GM12878 (cell line): ENCODE measurements around the gene ANAPC15. TPM values are rescaled to one million over a fixed set of nuclear protein-coding genes. Genes with fewer than 3 reads are reported as not detected.
A peak's percentile ranks its signal among the peaks of the same experiment; 100 is the strongest.

ENCODE experiments used
- ATAC-seq: fragments of 200-7000 bp; cut with Tn5 transposase; 3 replicates; pipeline ENCODE4 v1.9.1; 2020; ENCODE audit warnings: mild to moderate bottlenecking, moderate library complexity
- BruUV-seq: library from RNA; stranded (reverse); fragments of 400-500 nt; replicated peaks from 2 replicates; lab custom pipeline; 2021; lab: Mats Ljungman, UMichigan
- CTCF ChIA-PET: fragments of 300-600 bp; sonication (Branson Sonifier 250); formaldehyde crosslinking; extraction: SDS; loops from one replicate; lab custom pipeline; 2021; ENCODE audit warnings: inconsistent platforms; lab: Yijun Ruan, JAX
- POLR2A ChIA-PET: fragments of 350-600 bp; formaldehyde crosslinking; extraction: SDS; loops from one replicate; lab custom pipeline; 2021; ENCODE audit warnings: inconsistent platforms; lab: Charles Lee
- RAD21 ChIA-PET: fragments of 300-600 bp; sonication (Branson Sonifier 250); formaldehyde crosslinking; loops from one replicate; lab custom pipeline; 2023; ENCODE audit warnings: antibody characterized with exemption; ENCODE audit not compliant: unreplicated experiment; lab: Charles Lee
- SMC1A ChIA-PET: fragments of 300-600 bp; sonication (Branson Sonifier 250); formaldehyde crosslinking; loops from one replicate; lab custom pipeline; 2023; ENCODE audit not compliant: unreplicated experiment, uncharacterized antibody; lab: Charles Lee
- DNase-seq: peaks from one replicate; pipeline ENCODE4 v3.0.0-alpha.2; 2011; ENCODE audit warnings: low read depth, low spot score
- FAIRE-seq: peaks from 3 replicates; lab custom pipeline; 2011; peaks lifted over from hg19 to GRCh38; lab: Jason Lieb, UNC
- H2AFZ ChIP-seq: 2 replicates; pipeline ENCODE4 v1.6.0; 2011; ENCODE audit warnings: low read depth, low read length, control low read depth; ENCODE audit not compliant: control insufficient read depth
- H3K27ac ChIP-seq: 2 replicates; pipeline ENCODE4 v1.5.1; 2011; ENCODE audit warnings: control low read depth; ENCODE audit not compliant: control insufficient read depth, insufficient read depth
- H3K27me3 ChIP-seq, 2 experiments: replicated peaks in 1 of 2; 2 replicates each; pipeline versions ENCODE4 v1.6.0 to v1.6.1; 2011; ENCODE audit warnings: low read length in 1 of 2; ENCODE audit not compliant: control insufficient read depth in 2 of 2, insufficient read depth in 2 of 2
- H3K36me3 ChIP-seq, 2 experiments: 2 replicates each; pipeline ENCODE4 v1.5.1; 2011; ENCODE audit warnings: low read length in 1 of 2; ENCODE audit not compliant: control insufficient read depth in 2 of 2, insufficient read depth in 2 of 2
- H3K4me1 ChIP-seq: 2 replicates; pipeline ENCODE4 v1.6.1; 2011; ENCODE audit warnings: mild to moderate bottlenecking, low read length, moderate library complexity, mixed read lengths; ENCODE audit not compliant: control insufficient read depth, insufficient read depth
- H3K4me2 ChIP-seq: 2 replicates; pipeline ENCODE4 v1.6.0; 2011; ENCODE audit warnings: control low read depth; ENCODE audit not compliant: control insufficient read depth, insufficient read depth
- H3K4me3 ChIP-seq: fragments of 200-600 bp; sonication (generic); 2 replicates; pipeline ENCODE4 v1.5.1; 2016
- H3K79me2 ChIP-seq: 2 replicates; pipeline ENCODE4 v1.6.0; 2011; ENCODE audit warnings: low read length; ENCODE audit not compliant: control insufficient read depth, insufficient read depth
- H3K9ac ChIP-seq: 2 replicates; pipeline ENCODE4 v1.8.0; 2011; ENCODE audit warnings: low read length, control low read depth, mixed read lengths; ENCODE audit not compliant: control insufficient read depth, insufficient read depth
- H3K9me3 ChIP-seq: replicated peaks from 3 replicates; pipeline ENCODE4 v1.5.1; 2011; ENCODE audit warnings: mild to moderate bottlenecking, low read length; ENCODE audit not compliant: control insufficient read depth, insufficient read depth
- H4K20me1 ChIP-seq: 2 replicates; pipeline ENCODE4 v1.6.0; 2011; ENCODE audit not compliant: control insufficient read depth, insufficient read depth
- CREM ChIP-seq: IDR thresholded peaks from 2 replicates; pipeline ENCODE4 v1.6.1; 2014; ENCODE audit warnings: antibody characterized with exemption, low read depth
- FOXK2 ChIP-seq: fragments of 450-650 bp; IDR thresholded peaks from 2 replicates; pipeline ENCODE4 v1.6.1; 2017; ENCODE audit warnings: mild to moderate bottlenecking, moderate library complexity
- HCFC1 ChIP-seq: fragments of 150-350 bp; IDR thresholded peaks from 2 replicates; pipeline ENCODE4 v1.6.1; 2014; ENCODE audit warnings: low read length
- IKZF1 ChIP-seq: fragments of 450-650 bp; conservative IDR thresholded peaks from 2 replicates; pipeline ENCODE4 v1.6.1; 2017; ENCODE audit warnings: antibody characterized with exemption, mild to moderate bottlenecking
- IRF4 ChIP-seq: IDR thresholded peaks from 2 replicates; pipeline ENCODE4 v1.6.1; 2011; ENCODE audit warnings: low read depth, low read length
- KDM1A ChIP-seq: fragments of 200-600 bp; sonication (generic); IDR thresholded peaks from 2 replicates; pipeline ENCODE4 v1.6.1; 2016; ENCODE audit warnings: borderline replicate concordance
- LARP7 ChIP-seq: fragments of 450-650 bp; IDR thresholded peaks from 2 replicates; pipeline ENCODE4 v1.6.1; 2017; ENCODE audit warnings: mild to moderate bottlenecking
- MYB ChIP-seq: fragments of 150-350 bp; IDR thresholded peaks from 2 replicates; pipeline ENCODE4 v1.6.1; 2014; ENCODE audit warnings: mild to moderate bottlenecking, low read depth, low read length, borderline replicate concordance
- NFYA ChIP-seq: IDR thresholded peaks from 2 replicates; pipeline ENCODE4 v1.6.1; 2011; ENCODE audit warnings: low read depth, mild to moderate bottlenecking, low read length, improper control_type of control experiment, borderline replicate concordance
- NFYB ChIP-seq: IDR thresholded peaks from 2 replicates; pipeline ENCODE4 v1.6.1; 2011; ENCODE audit warnings: low read depth, mild to moderate bottlenecking, low read length, improper control_type of control experiment, moderate library complexity; ENCODE audit not compliant: insufficient read depth
- SMARCA5 ChIP-seq: fragments of 450-650 bp; IDR thresholded peaks from 2 replicates; pipeline ENCODE4 v1.6.1; 2017; ENCODE audit warnings: mild to moderate bottlenecking
- TARDBP ChIP-seq: IDR thresholded peaks from 2 replicates; pipeline ENCODE4 v1.6.1; 2016; ENCODE audit warnings: borderline replicate concordance
- TCF7 ChIP-seq: IDR thresholded peaks from 2 replicates; pipeline ENCODE4 v1.6.1; 2014; ENCODE audit warnings: antibody characterized with exemption, borderline replicate concordance
- ZNF274 ChIP-seq: IDR thresholded peaks from one replicate; pipeline ENCODE4 v1.8.0; 2011; ENCODE audit not compliant: insufficient read length, insufficient read depth
- ZSCAN29 ChIP-seq: fragments of 450-650 bp; IDR thresholded peaks from 2 replicates; pipeline ENCODE4 v1.6.1; 2017; ENCODE audit warnings: mild to moderate bottlenecking, moderate library complexity
- WGBS: methylation state at CpG from one replicate; pipeline ENCODE4 v1.1.6; 2016; ENCODE audit warnings: low lambda C conversion rate; ENCODE audit not compliant: insufficient replicate concordance, insufficient coverage; ENCODE audit errors: missing lambda C conversion rate; 5-methylcytosine and 5-hydroxymethylcytosine counted together
- in situ Hi-C: fragments of 300-500 bp; cut with MboI; formaldehyde crosslinking; loops from 9 replicates; pipeline ENCODE4 v1.14.3; 2018; ENCODE audit warnings: mixed read lengths
- intact Hi-C: fragments of 100-400 bp; cut with micrococcal nuclease; formaldehyde crosslinking; loops from one replicate; pipeline ENCODE4 v1.14.2; 2022; ENCODE audit not compliant: unreplicated experiment
- polyA plus RNA-seq, 11 experiments: library from polyadenylated mRNA; depleted of rRNA in 4 of 11; unstranded in 6 of 11; stranded (reverse) in 5 of 11; fragments of >200 nt; fragmentation: Nextera tagmentation in 4 of 11; fragmentation: Illumina TruSeq in 1 of 11; extraction: Ambion mirVana in 4 of 11; extraction: Trizol in 1 of 11; gene quantifications; 1 replicate in 1 of 11; 2 replicates in 10 of 11; pipeline versions ENCODE4 v1.2.1 to v1.2.3, GENCODE V29; 2011 to 2016; ENCODE audit warnings: inconsistent platforms in 2 of 11, missing spikeins in 2 of 11, low read depth in 1 of 11
- total RNA-seq, 4 experiments: library from RNA; depleted of rRNA in 3 of 4; stranded (reverse); fragments of >200 nt in 3 of 4; fragmentation: Illumina TruSeq in 1 of 4; extraction: Trizol in 1 of 4; gene quantifications; 2 replicates each; pipeline versions ENCODE4 v1.2.1 to v1.2.3, GENCODE V29; 2013 to 2021
- TF ChIP-seq, protein P1 (sequence below): IDR thresholded peaks from 2 replicates; pipeline ENCODE4 v1.6.1; 2011; ENCODE audit warnings: mild to moderate bottlenecking, low read depth, low read length, moderate library complexity; ENCODE audit not compliant: insufficient replicate concordance
- TF ChIP-seq, protein P2 (sequence below): fragments of 450-650 bp; IDR thresholded peaks from 2 replicates; pipeline ENCODE4 v1.6.1; 2018; ENCODE audit warnings: mild to moderate bottlenecking, low read depth, moderate library complexity; ENCODE audit not compliant: partially characterized antibody
- TF ChIP-seq, protein P3 (sequence below): IDR thresholded peaks from 2 replicates; pipeline ENCODE4 v1.6.1; 2011; ENCODE audit warnings: borderline replicate concordance, low read depth, mild to moderate bottlenecking, moderate library complexity, low read length; ENCODE audit not compliant: insufficient read depth, poor library complexity, severe bottlenecking

Gene ANAPC15
- total and polyA plus RNA-seq, 10 of the 15 experiments (the other 5 are each of a cell fraction or from before 2014, with no cell fraction given), result 83.4 to 372 (median 103) TPM

DNA sequence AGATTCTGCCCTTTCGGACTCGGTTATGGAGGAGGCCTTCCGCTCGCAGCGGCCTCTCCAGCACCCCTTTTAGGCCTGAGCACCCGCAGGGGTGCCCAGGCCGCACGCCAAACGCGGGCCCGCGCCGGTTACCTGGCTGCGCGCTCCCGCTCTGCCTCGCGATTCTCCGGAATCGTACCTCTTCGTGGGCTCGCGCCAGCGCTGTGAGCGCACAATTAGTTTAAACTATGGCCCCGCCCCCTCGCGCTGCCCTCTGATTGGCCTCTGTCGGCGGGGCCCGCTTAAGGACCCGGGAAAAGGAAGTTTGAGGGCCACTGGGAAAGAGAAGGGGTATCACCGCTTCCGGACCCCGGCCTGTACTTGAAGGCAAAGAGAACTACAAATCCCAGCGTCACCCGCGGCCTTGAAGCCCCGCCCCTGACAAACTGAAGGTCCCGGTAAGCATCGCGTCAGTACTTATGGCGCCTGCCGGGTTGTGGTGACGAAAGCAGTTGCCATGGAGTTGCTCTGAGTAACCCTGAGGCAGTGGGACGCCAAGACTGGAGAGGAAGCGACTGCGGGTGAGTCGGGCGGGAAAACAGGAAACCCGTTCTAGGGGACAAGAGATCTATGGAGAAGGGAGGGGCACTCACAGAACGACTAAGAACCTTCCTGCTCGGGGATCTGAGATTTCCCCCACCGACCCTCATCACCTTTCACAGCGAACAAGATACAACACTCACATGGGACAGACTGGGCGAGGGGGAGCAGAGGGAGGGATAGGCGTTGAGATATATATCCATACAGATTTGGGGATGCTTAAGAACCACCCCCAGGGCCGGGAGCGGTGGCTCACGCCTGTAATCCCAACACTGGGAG lies 31.9 kb downstream of the ANAPC15 start, which contains the start of the genes LRRC51 and NUMA1:
TSS of gene LRRC51 (plus strand) at position 525 of the 858 bp plus-strand sequence. CDS start 8,234 bp downstream, outside the sequence.
TSS of gene NUMA1 (minus strand) at position 217 of the 858 bp plus-strand sequence. CDS start 44,599 bp downstream, outside the sequence.
- H4K20me1 ChIP-seq, result no peaks in the 10 kb centered on the region
- 0 out of 4 replicates have a peak, but pooled peaks cover 0 to 2% of the 10 kb centered on the region in 2 experiments for H3K36me3 ChIP-seq
- ChIA-PET POLR2A (interaction anchor here (0.9 to 1.9 kb wide), 5 partner anchors 32 to 153 kb away, joined by 3 to 13 read pairs (median 4); partner anchors contain the start of genes ANAPC15 and XNDC1N), CTCF (interaction anchor here (1.0 to 2.9 kb wide), 6 partner anchors 10 to 55 kb away, joined by 3 to 49 read pairs (median 16); no protein-coding TSS in a partner anchor), SMC1A (interaction anchor here (0.6 to 3.5 kb wide), 8 partner anchors 10 to 102 kb away, joined by 3 to 30 read pairs (median 4); no protein-coding TSS in a partner anchor), RAD21 (interaction anchor here (1.1 to 2.4 kb wide), 2 partner anchors 10 to 43 kb away, joined by 4 to 16 read pairs; no protein-coding TSS in a partner anchor)
- 1% methylated on average over 60 of the region's 60 CpGs for WGBS
- H3K4me1 ChIP-seq, result peaks cover 16% of the 10 kb centered on the region
- peak within 1 kb of the TSS; percentile 77 for H3K4me3 ChIP-seq
- BruUV-seq, result no TSS peak
- peak; percentile 97 for ATAC-seq
- H3K9me3 ChIP-seq, result no peaks in the 10 kb centered on the region
- in situ Hi-C loops, result no loop called here
- peak; percentile 99 for DNase-seq
- FAIRE-seq, result peak; percentile 98
- peak within 1 kb of the TSS; percentile 93 for H2AFZ ChIP-seq
- H3K27me3 ChIP-seq, result no peaks in the 10 kb centered on the region
- H3K9ac ChIP-seq, result peak within 1 kb of the TSS; percentile 72
- intact Hi-C loops, result loop anchor here (1.0 to 2.0 kb wide), 2 partner anchors 23 to 40 kb away; partner anchors contain the start of gene LAMTOR1
- H3K4me2 ChIP-seq, result peak within 1 kb of the TSS; percentile 89
- peaks cover 41% of the 10 kb centered on the region for H3K79me2 ChIP-seq
- peak within 1 kb of the TSS; percentile 78 for H3K27ac ChIP-seq
- TF ChIP-seq IRF4, result no peak
- TF ChIP-seq CREM, result peak; percentile 98
- TF ChIP-seq, protein P1, sequence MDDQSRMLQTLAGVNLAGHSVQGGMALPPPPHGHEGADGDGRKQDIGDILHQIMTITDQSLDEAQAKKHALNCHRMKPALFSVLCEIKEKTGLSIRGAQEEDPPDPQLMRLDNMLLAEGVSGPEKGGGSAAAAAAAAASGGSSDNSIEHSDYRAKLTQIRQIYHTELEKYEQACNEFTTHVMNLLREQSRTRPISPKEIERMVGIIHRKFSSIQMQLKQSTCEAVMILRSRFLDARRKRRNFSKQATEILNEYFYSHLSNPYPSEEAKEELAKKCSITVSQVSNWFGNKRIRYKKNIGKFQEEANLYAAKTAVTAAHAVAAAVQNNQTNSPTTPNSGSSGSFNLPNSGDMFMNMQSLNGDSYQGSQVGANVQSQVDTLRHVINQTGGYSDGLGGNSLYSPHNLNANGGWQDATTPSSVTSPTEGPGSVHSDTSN, result no peak
- TF ChIP-seq, protein P2, sequence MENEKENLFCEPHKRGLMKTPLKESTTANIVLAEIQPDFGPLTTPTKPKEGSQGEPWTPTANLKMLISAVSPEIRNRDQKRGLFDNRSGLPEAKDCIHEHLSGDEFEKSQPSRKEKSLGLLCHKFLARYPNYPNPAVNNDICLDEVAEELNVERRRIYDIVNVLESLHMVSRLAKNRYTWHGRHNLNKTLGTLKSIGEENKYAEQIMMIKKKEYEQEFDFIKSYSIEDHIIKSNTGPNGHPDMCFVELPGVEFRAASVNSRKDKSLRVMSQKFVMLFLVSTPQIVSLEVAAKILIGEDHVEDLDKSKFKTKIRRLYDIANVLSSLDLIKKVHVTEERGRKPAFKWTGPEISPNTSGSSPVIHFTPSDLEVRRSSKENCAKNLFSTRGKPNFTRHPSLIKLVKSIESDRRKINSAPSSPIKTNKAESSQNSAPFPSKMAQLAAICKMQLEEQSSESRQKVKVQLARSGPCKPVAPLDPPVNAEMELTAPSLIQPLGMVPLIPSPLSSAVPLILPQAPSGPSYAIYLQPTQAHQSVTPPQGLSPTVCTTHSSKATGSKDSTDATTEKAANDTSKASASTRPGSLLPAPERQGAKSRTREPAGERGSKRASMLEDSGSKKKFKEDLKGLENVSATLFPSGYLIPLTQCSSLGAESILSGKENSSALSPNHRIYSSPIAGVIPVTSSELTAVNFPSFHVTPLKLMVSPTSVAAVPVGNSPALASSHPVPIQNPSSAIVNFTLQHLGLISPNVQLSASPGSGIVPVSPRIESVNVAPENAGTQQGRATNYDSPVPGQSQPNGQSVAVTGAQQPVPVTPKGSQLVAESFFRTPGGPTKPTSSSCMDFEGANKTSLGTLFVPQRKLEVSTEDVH, result peak; percentile 79
- TF ChIP-seq MYB, result peak; percentile 68; the same call in 1 of the 2 replicates
- no peak for TF ChIP-seq TARDBP
- no peak for TF ChIP-seq ZSCAN29
- peak; percentile 92 for TF ChIP-seq HCFC1
- TF ChIP-seq LARP7, result no peak
- peak; percentile 93 for TF ChIP-seq IKZF1
- no peak for TF ChIP-seq SMARCA5
- TF ChIP-seq ZNF274, result no peak
- peak; percentile 89 for TF ChIP-seq NFYB
- TF ChIP-seq TCF7, result no peak
- no peak for TF ChIP-seq FOXK2
- TF ChIP-seq, protein P3, sequence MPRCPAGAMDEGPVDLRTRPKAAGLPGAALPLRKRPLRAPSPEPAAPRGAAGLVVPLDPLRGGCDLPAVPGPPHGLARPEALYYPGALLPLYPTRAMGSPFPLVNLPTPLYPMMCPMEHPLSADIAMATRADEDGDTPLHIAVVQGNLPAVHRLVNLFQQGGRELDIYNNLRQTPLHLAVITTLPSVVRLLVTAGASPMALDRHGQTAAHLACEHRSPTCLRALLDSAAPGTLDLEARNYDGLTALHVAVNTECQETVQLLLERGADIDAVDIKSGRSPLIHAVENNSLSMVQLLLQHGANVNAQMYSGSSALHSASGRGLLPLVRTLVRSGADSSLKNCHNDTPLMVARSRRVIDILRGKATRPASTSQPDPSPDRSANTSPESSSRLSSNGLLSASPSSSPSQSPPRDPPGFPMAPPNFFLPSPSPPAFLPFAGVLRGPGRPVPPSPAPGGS, result peak; percentile 21
- no peak for TF ChIP-seq KDM1A
- TF ChIP-seq NFYA, result no peak
